Measurements from ENCODE around the gene SEPTIN8.

The SEPTIN8 gene

DNA sequence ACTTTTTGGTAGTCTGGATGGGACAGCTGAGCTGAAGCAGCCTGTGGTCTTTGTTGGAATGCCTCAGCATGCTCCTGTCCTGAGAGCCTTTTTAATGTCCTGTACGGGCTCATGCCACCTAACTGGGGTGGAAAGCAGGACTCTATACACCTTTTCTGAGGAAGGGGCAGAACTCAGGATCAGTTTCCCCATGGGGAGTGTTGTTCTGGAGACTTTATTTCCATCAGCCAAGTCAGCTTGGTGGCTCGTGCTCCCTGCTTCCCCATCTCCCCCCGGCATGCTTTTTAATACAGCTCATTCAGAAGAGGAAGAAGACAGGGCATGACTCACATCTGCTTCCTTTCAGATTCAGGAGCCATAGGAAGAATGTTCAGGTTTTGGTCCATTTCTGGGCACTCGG, 5.1 kb upstream of the SEPTIN8 start:
- DNase-seq (ENCODE audit: low read depth in 3 of 3) = no peak

GRCh38 chr5:132781029-132781428, 4.0 kb upstream of the SEPTIN8 start:
- no peak for DNase-seq (ENCODE audit: low read depth in 3 of 3)

DNA sequence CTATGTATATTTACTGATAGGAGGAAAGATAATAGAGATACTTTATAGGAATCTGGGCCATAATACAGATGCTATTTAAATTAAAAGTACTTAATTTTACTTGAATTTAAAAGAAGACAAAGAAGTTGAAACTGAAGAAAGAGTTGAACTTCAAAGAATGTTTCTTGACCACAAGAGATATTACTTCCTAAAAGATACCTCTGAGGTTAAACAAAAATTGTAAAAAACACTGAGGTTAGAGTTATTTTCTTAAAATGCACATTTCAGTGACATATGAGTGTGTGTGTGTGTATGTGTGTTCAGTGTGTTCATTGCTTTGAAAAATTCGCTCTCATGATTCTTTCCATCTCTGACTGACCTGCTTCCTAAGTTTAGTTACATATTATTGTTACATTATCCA, 3.5 kb upstream of the SEPTIN8 start:
- no peak for DNase-seq (ENCODE audit: low read depth in 3 of 3)

GRCh38 chr5:132779961-132780360, 2.9 kb upstream of the SEPTIN8 start:
- DNase-seq (ENCODE audit: low read depth in 3 of 3) = no peak

GRCh38 chr5:132778856-132779255, 1.8 kb upstream of the SEPTIN8 start:
- DNase-seq (ENCODE audit: low read depth in 3 of 3) = no peak

- no peak for DNase-seq (ENCODE audit: low read depth in 3 of 3)
Observed at GRCh38 chr5:132778129-132778528, 1.1 kb upstream of the SEPTIN8 start.

- DNase-seq (ENCODE audit: low read depth in 3 of 3) = no peak
Observed at GRCh38 chr5:132776938-132777208, 166 bp downstream of the SEPTIN8 start.

GRCh38 chr5:132776131-132776937, 705 bp downstream of the SEPTIN8 start:
- DNase-seq (ENCODE audit: low read depth in 3 of 3) = no peak

GRCh38 chr5:132775476-132775961, 1.5 kb downstream of the SEPTIN8 start:
- DNase-seq (ENCODE audit: low read depth in 3 of 3) = no peak

GRCh38 chr5:132774896-132775295, 2.1 kb downstream of the SEPTIN8 start:
- no peak for DNase-seq (ENCODE audit: low read depth in 3 of 3)

DNA sequence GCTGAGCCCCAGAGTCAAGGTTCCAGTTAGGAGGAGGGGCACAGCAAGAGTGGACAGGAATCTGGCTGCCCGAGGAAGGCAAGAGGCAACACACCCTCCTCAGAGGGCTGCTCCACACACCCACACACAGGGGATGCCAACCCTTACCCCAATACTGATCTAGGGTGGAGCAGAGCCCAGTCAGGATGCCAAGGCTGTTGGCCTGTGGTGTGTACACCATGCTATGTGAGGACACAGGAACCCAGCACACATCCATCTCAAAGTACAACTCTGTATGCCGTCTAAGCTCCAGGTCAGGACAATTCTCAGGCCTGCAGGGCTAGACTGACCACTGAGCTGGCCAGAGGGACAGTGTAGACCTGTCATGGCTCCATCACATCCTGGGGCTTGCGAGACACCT, 2.6 kb downstream of the SEPTIN8 start:
- no peak for DNase-seq (ENCODE audit: low read depth in 3 of 3)

DNA sequence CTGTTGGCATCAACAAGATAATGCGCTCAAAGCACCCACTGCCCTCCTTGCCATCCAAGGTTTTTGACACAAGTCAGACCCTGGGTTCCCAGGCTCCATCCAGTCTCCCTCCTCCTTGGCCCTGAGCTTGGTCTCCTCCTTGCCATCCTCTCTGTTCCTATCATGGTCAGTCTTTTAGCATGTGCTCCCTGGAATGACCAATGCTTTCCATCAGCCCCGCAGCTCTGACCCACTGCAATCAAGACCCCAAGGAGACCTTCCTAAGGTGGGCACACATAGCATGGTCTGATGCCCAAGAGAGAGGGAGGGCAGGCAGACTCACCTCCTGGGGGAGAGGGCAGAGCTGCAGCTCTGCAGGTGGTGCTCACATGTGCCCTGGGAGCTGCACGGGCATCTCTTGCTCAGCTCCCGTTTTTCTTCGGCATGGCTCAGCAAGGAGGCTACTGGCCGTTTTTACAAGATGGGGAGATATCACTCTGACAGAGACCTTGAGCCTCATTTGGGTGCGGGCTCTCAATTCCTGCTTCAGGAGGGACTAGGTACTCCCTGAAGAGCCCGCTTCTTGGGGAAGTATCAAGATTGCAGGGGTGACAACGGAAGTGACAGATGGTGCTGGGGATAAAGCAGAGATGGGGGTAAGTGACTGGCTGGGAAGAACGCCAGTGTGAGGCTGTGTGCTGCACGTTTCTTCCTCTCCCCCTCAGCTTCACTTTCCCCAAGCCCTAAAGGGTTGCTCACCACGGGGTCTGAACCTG, 3.3 kb downstream of the SEPTIN8 start:
- DNase-seq (ENCODE audit: low read depth in 3 of 3) = no peak

DNA sequence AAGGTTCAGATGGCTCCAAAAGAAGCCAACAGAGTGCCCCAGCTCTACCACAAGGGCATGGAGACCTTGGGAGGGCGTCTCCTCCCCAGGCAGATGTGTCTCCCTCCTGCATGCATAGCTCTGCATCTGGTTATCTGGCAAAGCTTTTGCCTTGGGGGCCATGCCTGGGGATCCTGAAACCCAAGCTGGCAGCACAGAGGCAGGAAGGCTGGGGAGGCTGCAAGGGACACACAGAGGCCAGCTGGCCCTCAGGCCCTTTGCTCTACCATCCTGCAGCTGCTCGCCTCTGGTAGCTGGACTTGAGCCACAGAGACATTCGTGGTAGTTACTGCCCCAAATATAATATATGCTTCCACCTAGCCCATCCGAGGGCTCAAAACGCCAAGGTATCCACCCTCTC, 3.9 kb downstream of the SEPTIN8 start:
- DNase-seq (ENCODE audit: low read depth in 3 of 3) = no peak

DNA sequence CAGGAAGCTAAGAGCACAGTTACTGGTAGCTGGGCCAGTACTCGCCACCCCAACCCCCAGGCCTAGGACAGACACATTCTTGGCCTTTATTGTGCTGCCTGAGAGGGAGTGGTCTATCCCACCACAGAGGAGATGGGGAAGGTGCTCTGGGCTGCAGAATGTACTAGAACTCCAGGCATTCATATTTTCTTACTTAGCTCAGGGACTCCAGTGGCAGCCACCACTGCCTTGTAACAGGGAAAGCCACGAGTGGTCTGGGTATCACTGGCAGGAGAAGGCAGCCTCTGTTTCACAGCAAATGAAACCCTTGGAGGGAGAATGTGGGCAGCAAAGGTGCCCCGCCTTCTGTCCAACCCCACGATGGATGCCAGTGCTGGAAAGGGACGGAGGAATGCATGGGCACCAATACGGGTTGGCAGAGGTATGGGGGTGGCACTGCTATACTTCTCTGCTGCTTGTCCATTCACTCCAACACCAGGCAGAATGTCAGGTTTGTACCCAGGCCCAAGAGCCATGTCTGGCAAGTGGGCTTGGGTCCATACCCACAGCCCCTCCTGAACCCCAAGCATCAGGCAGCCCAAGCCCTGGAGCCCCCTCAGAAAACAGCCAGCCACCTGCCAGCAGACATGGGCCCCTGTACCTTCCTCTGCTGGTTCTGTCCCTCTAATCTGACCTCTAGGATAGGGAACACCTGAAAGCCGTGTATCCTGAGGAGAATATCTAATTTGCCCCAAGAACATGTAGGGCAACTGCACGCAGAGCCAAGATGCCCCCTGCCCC, 4.6 kb downstream of the SEPTIN8 start:
- no peak for DNase-seq (ENCODE audit: low read depth in 3 of 3)

DNA sequence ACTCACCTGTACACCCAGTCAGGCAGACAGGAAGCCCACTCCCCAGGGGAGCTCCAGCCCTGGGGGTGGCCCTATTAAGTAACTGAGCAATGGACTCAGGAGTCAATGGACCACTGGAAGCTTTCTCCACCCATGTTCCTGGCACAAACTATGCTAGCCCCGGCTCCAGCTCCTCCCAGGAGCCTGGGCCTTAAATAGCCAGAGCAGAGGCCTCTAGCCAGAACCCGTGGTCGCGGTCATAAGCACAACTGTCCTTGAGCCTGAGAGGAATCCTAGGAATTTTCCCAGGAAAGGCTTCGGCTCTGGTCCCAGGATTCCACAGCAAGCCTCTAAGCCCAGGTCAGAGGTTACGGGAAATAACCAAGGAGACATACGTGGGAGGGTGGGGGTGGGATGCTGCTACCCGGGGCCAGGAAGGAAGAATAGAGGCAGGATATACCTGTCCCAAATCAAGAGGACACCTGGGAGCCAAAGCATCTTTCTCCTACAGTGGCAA, 5.5 kb downstream of the SEPTIN8 start:
- no peak for DNase-seq (ENCODE audit: low read depth in 3 of 3)

DNA sequence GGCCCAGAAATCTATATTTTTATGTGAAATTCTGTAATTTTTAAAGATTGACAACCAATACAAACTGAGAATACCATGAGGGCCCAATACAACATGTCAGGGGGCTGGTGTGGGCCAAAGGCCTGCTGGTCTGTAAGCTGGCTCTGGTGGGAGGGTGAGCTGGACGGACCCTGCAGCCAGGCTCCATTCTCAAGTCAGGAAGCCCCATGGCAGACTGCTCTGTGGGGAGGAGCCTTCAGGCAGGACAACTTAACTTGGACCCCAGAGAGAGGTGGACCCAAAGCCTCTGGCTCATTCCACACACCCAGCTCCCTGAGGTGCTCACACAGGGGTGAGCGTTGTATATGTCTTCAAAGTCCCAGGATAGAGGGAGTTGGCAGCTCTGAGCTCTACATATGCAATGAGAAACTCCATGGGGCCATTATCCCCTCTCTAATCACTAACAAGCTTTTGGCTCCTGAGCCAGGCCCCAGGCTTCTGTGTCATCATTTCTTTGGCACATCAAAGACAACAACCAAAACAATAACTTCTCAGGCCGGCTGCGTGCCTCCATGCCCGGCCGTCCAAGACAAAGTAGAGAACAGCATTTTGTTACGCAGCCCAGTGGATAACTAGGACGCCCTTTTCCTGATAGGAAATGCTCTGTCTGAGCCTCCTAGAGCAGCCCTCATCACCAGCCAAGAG, 6.4 kb downstream of the SEPTIN8 start:
- DNase-seq (ENCODE audit: low read depth in 3 of 3) = no peak

DNA sequence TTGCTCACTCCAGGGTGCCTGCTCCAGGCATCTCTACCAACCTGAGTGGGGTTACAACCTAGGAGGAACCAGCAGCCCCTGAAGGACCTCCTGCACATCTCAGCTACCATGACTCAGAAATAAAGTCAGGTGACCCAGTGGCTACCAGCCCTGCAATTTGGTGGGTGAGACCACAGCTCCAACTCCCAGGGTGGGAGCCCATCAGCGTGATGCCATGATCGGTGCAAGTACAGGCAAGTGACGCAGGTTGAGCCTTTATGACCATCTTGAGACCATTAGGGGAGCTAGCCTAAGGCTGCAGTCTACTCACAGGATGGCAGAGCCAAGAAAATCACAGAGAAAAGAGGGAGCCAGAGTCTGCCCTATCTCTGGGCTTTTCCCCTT, 8.6 kb downstream of the SEPTIN8 start:
- no peak for DNase-seq (ENCODE audit: low read depth in 3 of 3)

GRCh38 chr5:132767150-132767549, 9.9 kb downstream of the SEPTIN8 start:
- DNase-seq (ENCODE audit: low read depth in 3 of 3) = no peak

DNA sequence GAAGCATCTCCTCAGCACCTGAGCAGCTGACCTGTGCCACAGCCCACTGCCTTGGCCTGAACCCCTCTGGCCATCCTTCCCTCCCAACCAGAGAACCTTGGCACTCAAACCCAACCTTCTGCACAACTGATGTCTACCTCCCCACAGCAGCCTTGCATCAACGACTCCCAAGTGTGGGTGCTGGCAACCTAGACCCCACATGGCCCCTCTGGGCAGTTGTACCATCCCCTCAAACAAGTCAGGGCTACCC, 10.3 kb downstream of the SEPTIN8 start:
- DNase-seq (ENCODE audit: low read depth in 3 of 3) = no peak

- no peak for DNase-seq (ENCODE audit: low read depth in 3 of 3)
Observed at GRCh38 chr5:132766020-132766805, 10.8 kb downstream of the SEPTIN8 start.

- DNase-seq (ENCODE audit: low read depth in 3 of 3) = no peak
Observed at GRCh38 chr5:132765311-132766019, 11.6 kb downstream of the SEPTIN8 start.

All from stimulated activated CD4-positive, alpha-beta T cell treated with anti-CD3 and anti-CD28 coated beads, TNF-alpha, amount 100 ng/mL, for 24 hours (primary cell).